ENCODE results near the gene IPCEF1.

DNA sequence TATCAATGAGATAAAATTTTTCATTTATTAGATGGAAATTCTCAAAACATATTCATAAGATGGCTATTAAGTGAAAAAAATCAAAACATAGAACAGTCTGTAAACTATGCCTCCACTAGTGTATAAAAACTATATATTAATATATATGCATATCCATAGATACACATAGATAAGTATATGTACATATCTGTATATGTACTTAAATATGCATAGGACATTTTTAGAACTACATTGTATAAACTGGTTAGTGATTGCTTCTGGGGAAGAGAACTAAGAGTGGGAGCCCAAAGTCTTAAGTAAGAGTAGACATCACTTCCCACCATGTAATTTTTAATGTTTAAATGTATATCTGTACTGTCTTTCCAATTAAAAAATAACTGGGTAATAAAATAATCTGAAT lies 31.5 kb downstream of the IPCEF1 start:
- TF ChIP-seq SAP30 (IDR thresholded peaks at IDR 0.05; ENCODE audit: insufficient read depth, insufficient replicate concordance, low read length) (no peak), TAF7 (optimal IDR thresholded peaks at IDR 0.05; ENCODE audit: borderline replicate concordance, low read depth, low read length) (no peak), POLR2AphosphoS5 (IDR thresholded peaks at IDR 0.05; ENCODE audit: low read depth, low read length) (no peak), POLR2A (IDR thresholded peaks at IDR 0.05; ENCODE audit: control extremely low read depth in 1 of 2, low read depth in 2 of 2, low read length in 2 of 2) (no peak)
- TF ChIP-seq, protein P1, sequence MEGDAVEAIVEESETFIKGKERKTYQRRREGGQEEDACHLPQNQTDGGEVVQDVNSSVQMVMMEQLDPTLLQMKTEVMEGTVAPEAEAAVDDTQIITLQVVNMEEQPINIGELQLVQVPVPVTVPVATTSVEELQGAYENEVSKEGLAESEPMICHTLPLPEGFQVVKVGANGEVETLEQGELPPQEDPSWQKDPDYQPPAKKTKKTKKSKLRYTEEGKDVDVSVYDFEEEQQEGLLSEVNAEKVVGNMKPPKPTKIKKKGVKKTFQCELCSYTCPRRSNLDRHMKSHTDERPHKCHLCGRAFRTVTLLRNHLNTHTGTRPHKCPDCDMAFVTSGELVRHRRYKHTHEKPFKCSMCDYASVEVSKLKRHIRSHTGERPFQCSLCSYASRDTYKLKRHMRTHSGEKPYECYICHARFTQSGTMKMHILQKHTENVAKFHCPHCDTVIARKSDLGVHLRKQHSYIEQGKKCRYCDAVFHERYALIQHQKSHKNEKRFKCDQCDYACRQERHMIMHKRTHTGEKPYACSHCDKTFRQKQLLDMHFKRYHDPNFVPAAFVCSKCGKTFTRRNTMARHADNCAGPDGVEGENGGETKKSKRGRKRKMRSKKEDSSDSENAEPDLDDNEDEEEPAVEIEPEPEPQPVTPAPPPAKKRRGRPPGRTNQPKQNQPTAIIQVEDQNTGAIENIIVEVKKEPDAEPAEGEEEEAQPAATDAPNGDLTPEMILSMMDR (IDR thresholded peaks at IDR 0.05; ENCODE audit: control extremely low read depth in 1 of 3, insufficient read depth in 1 of 3, low read depth in 1 of 3, low read length in 3 of 3): no peak
